SKM-1 treated with dmso at 0.1 percent for 144 hours (cell line): ENCODE data around the gene CLIC2.
"Not testable (repeated sequence)": the region's sequence is repeated elsewhere in the genome, so short reads cannot be mapped to it uniquely, and the experiment has no call there.

ENCODE experiments used
- DNase-seq: peaks from one replicate; lab custom pipeline; 2025; ENCODE audit not compliant: unreplicated experiment; lab: John Stamatoyannopoulos, UW

CLIC2 gene

DNA sequence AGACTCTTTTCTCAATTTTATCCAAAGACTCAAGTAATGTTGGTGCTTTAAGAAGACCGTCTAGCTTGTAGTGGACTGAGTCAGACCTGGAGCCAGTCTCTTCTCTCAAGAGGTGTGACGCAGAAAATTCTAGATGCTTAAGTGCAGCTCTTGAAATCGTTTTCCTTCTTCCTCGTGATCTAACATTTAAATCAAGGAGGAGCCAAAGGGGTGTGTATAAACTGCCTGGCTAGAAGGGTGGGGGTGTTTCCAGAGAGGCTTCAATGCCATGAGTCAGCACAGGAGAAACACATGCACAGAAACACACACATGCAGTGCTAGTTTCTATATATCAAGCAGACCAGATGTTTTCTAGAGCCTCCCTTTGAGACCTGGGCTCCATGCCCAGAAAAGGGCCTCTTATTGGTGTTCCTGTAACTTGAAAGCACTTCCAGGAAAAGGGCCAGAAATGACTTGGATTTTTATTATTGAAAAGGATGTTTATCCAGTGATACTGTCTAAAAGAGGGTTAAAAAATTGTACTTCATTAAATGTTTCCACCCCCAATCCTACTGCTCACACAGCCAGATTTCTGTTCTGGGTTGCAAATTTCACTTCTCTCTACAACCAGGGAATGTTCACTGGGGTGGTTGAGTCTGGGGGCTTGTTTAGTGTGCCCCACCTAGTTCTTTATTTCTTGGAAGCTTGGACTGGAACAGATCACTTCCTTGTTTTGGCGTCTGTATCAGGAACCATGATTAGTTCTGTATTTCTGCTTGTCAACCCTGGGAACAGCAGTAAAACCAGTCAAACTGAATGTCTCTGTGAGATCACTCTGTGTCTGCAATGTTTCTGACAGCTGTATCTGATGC is at the start of gene CLIC2:
Gene CLIC2, minus strand, starts transcription at position 129 of the 851 bp plus-strand sequence. CDS start 187 bp downstream, outside the sequence.
- no peak for DNase-seq

DNA sequence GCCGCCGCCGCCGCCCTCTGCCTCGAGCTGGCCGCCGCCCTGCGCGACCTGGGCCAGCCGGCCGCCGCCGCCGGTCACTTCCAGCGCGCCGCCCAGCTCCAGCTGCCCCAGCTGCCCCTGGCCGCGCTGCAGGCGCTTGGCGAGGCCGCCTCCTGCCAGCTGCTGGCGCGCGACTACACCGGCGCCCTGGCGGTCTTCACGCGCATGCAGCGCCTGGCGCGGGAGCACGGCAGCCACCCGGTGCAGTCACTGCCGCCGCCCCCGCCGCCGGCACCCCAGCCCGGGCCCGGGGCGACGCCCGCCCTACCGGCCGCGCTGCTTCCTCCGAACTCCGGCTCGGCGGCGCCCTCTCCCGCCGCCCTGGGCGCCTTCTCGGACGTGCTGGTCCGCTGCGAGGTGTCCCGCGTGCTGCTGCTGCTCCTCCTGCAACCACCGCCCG is 48.1 kb upstream of the CLIC2 start:
- DNase-seq, result not testable (repeated sequence)

DNA sequence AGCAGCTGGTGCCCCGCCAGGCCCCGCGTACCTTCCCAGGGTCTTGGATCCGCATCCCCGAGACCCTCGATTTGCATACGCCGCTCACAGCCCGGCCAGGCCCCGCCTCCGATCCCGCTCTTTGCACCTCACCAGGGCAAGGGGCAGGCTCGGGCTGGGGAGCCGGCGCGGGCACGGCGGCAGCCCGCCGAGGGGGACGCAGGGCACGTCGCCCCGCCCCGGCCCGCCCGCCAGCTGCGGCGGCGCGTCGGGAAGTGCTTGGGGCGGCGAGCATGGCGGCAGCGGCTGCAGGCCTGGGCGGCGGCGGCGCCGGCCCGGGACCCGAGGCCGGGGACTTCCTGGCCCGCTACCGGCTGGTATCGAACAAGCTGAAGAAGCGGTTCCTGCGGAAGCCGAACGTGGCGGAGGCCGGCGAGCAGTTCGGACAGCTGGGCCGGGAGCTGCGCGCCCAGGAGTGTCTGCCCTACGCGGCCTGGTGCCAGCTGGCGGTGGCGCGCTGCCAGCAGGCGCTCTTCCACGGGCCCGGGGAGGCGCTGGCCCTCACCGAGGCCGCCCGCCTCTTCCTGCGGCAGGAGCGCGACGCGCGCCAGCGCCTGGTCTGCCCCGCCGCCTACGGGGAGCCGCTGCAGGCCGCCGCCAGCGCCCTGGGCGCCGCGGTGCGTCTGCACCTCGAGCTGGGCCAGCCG is 47.6 kb upstream of the CLIC2 start, which contains the start of gene F8A2:
Gene F8A2, plus strand, starts transcription at position 253 of the 686 bp plus-strand sequence. Its CDS starts 20 bp downstream, at position 273.
- DNase-seq, result not testable (repeated sequence)

DNA sequence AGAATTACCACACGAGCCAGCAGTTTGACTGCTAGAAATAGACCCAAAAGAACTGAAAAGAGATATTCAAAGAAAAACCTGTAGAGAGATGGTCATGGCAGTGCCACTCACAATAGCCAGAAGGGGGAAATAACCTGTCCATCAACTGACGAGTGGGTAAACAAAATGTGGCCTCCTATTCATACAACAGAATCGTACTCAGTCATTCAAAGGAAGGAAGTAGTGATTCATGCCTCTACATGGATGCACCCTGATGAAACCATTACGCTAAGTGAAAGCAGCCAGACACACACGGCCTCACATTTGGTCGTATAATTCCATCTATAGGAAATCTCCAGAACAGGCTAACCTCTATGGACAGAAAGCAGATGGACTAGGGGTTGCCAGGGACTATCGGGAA is 45.4 kb upstream of the CLIC2 start:
- not testable (repeated sequence) for DNase-seq

DNA sequence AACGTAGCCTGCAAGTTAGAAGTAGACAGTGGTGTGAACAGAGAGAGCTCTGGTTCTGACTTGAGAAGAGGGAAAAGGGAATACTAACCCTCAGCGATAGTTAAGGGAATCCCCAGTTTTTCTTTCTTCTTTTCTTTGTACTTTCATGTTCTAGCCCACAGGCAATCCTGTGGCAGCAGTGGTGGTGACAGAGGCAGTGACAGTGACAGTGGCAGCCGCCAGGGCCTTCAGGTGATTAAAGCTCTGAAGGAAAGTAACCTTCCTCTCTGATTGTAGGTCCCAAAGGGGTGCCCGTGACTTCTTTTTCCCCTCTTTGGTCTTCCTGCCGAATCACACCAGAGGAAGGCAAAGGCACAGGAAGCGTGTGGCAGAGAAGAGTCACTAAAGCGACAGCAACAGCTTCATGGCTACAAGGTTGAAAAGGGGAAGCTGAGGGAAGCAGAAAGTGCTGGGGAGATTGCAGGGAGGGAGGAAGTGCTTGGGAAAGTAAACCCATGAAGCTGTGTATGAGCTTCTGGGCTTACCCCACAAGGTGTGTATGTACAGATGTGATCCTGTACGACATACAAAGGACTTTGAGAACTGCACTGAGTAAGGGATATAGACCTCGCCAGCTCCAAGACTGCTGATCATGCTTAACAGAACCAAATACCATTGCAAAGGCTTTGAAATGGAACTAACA is 39.5 kb upstream of the CLIC2 start:
- DNase-seq, result not testable (repeated sequence)

DNA sequence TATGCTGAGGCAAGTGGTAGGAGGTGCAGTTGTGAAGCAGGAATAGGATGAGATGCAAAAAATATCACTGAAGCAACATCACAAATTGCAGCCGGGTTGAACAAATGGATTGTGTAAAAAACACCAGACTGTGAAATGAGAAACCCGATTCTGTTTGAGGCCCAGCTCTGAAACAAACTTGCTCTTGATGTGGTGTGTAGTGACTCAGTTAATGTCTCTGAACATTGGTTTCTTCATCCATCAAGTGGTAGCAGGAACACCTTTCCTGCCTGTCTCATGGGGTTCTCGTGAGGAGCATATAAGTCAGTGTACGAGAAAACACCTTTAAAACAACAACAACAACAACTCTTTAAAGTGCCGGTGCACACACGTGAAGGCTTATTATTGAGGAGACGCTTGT is 29.3 kb upstream of the CLIC2 start:
- DNase-seq, result not testable (repeated sequence)

DNA sequence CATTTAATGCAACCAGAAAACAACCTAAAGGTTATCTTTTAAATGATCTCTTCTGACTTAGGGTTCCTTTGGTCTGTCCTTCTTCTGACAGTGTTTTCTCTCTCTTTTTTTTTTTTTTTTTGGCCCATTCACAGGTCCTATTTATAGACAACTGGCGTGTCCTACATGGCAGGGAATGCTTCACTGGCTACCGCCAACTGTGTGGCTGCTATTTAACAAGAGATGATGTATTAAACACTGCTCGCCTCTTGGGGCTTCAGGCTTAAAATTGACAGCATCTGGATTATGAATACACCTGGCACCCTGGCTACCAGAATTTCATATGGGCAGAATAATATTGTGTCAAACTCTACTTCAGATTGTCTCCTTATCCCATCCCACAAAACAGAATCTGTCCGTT is 15.0 kb upstream of the CLIC2 start:
- DNase-seq, result not testable (repeated sequence)

DNA sequence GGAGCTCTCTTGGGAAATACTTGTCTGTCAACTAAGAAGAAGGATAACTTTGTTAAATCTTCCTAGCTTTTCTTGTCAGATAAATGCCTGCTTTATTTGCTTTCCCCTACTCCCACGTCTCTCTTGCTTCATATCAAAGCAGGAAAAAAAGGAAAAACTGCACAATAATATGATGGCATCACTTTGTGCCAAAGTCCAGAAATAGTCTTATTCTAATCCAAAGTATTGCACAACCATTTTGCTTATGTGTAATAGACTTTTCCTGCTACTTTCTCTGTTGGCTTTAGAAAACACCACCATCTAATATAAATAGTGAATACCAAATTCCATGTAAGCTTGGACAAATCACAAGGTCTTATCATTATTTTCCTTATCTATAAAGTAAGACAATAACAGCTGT is 11.3 kb upstream of the CLIC2 start:
- DNase-seq, result not testable (repeated sequence)

DNA sequence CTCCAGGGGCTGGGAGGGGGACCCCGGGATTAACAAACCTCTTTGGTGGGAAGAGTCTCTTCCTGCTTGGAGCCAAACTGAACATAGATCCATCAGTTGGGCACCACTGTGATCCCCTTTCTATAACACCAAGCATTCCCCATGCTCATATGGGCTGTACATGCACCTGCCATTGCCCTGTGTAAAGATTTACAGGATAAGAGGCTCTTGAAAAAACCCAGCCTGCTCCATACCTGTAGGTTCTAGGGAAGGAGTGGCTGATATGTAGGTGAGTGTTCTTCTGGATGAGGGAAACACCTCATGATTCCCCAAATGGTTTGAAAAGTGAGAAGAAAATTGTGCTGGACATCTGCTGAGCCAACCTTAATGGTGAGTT is 911 bp upstream of the CLIC2 start:
- DNase-seq, result not testable (repeated sequence)

DNA sequence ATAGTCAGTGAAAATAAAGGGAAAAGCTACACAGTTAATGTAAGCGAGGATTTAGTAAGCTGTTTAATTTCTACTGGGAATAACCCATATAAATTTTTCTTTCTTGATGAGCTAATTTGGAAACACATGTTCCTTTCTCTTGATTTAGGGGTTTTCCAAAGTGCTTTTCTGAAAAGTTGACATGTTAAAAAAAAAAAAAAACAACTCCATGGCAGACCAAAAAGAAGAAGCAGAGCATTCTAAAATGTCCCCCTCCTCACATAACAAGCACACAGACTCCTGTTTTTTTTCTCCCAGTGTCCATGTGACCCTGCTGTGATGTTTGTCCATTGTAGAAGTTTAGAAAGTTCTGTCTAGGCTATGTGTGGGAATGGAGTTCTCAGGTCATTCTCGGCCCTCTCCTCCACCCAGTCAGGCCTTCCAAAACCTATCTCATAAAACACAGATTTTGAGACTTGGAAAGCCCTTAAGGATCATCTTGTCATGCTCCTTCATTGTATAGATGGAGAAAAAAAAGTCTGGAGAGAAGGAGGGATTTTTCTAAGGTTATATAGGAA is 792 bp downstream of the CLIC2 start:
- no peak for DNase-seq

DNA sequence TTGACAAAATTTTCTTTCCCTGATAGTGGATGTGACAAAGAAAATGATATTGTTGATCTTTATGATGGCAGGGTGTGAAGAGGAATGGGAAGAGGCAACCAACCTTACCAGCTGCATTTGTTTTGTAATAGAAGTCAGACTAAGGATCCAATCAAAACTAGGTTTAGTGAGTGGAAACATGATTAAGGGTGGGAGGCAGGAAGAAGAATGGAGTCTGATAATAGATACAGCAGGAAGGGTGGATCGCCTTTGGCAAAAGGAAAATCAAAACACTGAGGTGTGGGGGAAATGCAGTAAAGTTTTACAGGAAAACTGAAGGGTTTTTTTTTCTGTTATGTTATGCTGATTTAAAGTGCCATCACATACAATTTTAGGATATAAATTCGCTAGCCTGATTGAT is 3.4 kb downstream of the CLIC2 start:
- DNase-seq, result no peak

DNA sequence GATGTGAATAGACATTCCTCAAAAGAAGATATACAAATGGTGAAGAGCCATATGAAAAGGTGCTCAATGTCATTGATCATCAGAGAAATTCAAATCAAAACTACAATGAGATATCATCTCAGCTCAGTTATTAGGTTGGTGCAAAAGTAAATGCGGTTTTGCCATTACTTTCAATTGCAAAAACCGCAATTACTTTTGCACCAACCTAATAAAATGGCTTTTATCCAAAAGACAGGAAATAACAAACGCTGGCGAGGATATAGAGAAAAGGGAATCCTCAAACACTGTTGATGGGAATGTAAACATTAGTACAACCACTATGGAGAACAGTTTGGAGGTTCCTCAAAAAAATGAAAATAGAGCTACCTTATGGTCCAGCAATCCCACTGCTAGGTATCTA is 5.1 kb downstream of the CLIC2 start:
- DNase-seq, result no peak

DNA sequence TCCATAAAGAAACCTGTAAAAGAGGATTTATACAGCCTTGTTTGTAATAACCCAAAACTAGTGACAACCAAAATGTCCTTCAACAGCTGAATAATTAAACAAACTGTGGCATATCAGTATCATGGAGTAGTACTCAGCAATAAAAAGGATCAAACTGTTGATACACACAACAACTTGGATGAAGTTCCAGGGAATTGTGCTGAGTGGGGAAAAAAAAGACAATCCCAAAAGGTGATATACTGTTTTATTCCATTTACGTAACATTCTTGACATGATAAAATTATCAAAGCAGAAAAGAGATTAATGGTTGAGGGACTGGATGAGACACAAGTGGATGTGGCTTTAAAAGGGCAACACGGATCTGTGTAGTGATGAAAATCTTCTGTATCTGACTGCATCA is 7.8 kb downstream of the CLIC2 start:
- DNase-seq, result no peak

DNA sequence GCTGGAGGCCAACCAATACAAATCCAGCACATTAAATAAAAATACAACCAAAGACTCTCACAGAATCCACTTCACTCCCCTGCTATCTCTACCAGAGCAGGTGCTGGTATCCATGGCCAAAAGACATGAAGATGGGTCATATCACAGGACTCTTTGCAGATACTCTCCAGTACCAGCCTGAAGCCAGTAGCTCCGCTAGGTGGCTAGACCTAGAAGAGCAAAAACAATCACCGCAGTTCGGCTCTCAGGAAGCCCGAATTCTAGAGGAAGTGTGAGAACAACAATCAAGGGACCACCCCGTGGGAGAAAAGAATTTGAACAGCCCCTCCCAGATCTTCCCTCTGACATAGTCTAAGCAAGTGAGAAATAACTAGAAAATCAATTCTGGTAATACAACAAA is 20.2 kb downstream of the CLIC2 start:
- no peak for DNase-seq

DNA sequence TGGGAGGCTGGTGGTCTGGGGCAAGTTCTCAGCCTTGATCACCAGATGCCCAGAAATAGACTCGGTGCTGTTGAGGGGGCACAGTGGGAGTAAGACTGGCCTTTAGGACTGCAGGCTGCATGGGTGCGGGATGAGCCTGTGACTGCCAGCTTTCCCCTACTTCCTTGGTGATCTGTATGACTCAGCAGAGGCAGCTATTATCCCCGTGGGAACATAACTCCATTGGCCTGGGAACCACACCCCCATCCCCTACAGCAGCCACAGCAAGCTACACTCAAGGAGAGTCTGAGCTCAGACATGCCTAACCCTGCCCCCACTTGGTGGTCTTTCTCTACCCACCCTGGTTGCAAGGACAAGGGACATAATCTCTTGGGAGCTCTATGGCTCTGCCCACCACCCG is 20.6 kb downstream of the CLIC2 start:
- no peak for DNase-seq

DNA sequence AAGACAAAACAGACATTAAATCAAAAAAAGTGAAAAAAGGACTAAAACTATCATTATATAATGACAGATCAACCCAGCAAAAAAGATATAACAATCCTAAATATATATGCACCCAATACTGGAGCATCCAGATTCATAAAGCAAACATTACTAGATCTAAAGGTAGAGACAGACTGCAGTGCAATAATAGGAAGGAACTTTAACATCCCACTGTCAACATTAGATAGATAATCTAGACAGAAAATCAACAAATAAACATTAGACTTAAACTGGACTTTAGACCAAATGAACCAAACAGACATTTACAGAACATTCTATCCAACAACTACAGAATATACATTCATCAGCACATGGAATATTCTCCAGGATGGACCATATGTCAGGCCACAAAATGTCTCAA is 40.6 kb downstream of the CLIC2 start:
- no peak for DNase-seq

DNA sequence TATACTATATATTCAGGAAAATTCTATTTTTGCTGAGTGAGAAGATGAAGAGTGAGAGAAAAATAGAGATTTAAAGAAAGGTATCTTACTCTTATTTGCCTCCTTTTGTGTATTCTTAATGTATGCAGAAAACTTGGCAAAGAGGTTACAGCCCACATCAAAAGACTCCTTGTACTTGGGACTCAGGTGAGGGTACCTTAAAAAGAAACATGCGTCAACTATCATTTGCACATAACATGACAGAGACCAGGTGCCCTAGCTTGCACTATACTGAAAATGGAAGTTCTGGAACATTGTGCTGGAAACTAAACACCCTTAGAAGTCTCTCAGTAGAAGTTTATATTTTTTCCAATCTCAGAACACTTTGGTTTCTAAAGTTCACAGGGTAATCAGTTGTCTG is 54.5 kb downstream of the CLIC2 start:
- DNase-seq, result no peak

DNA sequence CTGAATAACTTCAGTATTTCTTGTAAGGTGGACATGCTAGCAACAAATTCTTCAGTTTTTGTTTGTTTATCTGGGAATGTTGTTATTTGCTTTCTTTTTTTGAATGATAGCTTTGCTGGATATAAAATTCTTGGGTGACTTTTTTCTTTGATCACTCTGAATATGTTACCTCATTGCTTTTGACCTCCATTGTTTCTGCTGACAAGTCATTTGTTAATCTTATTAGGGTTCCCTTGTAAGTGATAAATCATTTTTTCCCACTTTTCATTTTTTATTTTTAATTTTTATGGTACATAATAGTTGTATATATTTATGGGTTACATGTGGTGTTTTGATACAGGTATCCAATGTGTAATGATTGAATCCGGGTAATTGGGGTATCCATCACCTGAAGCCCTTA is 63.4 kb downstream of the CLIC2 start:
- DNase-seq, result no peak

DNA sequence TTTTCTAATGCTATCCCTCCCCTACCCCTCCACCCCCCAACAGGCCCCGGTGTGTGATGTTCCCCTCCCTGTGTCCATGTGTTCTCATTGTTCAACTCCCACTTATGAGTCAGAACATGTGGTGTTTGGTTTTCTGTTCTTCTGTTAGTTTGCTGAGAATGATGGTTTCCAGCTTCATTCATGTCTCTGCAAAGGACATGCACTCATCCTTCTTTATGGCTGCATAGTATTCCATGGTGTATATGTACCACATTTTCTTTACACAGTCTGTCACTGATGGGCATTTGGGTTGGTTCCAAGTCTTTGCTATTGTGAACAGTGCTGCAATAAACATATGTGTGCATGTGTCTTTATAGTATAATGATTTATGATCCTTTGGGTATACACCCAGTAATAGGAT is 66.4 kb downstream of the CLIC2 start:
- DNase-seq, result not testable (repeated sequence)

DNA sequence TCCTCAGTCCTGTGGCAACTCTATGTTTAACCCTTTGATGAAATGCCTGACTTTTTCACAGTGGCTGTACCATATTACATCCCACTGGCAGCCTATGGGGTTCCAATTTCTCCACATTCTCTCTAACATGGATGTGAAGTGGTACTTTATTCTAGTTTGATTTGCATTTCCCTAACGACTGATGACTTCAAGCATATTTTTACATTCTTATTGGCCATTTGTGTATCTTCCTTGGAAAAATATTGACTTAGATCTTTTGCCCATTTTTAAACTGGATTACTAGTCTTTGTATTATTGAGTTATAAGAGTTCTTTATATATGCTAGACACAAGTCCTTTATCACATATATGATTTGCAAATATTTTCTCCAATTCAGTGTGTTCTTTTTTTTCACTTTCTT is 68.0 kb downstream of the CLIC2 start:
- no peak for DNase-seq

DNA sequence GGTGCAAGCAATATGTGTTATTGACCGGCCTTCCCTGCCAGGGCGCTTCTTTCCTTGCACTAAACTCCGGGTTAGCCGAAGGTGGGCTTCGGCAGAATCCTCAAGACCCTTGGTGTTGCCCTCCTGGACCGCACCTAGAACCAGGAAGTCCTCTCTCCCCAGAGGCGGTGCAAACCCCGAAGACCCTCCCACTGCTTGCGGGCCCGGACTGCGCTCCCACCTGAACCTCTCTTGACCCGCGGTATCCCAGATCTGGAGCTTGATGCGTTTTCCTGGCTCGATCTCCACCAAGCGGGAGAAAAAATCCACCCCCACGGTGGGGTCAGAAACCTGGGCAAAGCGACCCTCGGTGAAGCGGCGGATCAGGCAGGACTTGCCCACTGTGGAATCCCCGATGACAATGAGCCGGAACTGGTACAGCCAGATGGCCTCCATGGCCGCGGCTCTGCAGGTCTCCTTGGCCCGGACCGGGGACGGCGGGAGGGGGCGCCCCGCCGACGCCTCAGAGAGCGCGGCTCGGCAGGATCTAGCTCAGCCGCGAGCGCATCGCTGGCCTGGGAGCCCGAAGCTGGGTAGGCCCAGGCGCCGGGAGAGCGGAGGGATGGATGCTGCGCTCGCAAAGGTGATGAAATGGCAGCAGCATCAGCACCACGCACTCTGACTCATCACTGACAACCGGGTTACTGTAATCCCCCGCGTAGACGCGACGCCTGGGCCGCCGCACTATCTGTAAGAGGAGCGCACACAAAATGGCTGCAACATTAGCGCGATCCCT is 70.4 kb downstream of the CLIC2 start, which contains the start of gene RAB39B:
Gene RAB39B, minus strand, starts transcription at position 638 of the 775 bp plus-strand sequence. Its CDS starts 203 bp downstream, at position 435.
- DNase-seq, result peak; percentile 4
